ENCODE measurements around the gene CREB3L1.

DNA sequence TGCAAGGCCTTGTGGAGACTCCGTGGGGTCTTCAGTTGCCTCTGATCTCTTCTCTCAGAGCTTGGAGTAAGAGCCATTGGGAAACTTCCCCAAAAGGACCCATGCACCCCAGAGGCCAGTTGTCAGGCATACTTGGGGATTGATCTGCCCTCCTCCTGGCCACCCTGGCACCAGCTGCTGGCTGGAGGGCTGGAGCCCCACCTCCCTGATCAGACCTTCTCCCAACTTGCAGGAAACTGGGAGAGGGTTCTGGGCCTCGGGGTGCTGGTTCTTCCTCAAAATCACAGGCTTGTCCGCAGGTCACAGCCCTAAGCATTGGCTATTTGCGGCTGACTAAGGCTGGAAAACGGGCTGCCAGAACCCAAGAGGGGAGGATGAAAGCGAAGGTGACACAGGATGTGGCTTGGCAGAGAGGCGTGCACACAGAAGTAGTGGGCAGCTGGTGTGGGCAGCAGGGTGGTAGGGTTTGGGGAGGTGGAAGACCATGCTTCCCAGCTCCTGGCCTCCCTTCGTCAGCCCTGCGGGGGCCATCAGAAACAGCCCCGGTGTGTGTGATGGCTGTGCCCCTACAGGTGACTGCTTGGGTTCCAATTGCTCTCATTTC lies 68.5 kb downstream of the CREB3L1 start:
- TF ChIP-seq, protein P1, sequence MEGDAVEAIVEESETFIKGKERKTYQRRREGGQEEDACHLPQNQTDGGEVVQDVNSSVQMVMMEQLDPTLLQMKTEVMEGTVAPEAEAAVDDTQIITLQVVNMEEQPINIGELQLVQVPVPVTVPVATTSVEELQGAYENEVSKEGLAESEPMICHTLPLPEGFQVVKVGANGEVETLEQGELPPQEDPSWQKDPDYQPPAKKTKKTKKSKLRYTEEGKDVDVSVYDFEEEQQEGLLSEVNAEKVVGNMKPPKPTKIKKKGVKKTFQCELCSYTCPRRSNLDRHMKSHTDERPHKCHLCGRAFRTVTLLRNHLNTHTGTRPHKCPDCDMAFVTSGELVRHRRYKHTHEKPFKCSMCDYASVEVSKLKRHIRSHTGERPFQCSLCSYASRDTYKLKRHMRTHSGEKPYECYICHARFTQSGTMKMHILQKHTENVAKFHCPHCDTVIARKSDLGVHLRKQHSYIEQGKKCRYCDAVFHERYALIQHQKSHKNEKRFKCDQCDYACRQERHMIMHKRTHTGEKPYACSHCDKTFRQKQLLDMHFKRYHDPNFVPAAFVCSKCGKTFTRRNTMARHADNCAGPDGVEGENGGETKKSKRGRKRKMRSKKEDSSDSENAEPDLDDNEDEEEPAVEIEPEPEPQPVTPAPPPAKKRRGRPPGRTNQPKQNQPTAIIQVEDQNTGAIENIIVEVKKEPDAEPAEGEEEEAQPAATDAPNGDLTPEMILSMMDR (IDR thresholded peaks at IDR 0.05) = no peak
- no peak for TF ChIP-seq ZFX (IDR thresholded peaks at IDR 0.05; ENCODE audit: borderline replicate concordance)

Measured in 22Rv1 (cell line).